CD4-positive, alpha-beta T cell treated with Interleukin-21 for 1 hour (primary cell): Measurements from ENCODE around the gene MXD3.
"Not testable (repeated sequence)": the region's sequence is repeated elsewhere in the genome, so short reads cannot be mapped to it uniquely, and the experiment has no call there.

Experiments used
- DNase-seq: peaks from one replicate; pipeline ENCODE4 v3.0.0-alpha.2; 2020

MXD3 gene

DNA sequence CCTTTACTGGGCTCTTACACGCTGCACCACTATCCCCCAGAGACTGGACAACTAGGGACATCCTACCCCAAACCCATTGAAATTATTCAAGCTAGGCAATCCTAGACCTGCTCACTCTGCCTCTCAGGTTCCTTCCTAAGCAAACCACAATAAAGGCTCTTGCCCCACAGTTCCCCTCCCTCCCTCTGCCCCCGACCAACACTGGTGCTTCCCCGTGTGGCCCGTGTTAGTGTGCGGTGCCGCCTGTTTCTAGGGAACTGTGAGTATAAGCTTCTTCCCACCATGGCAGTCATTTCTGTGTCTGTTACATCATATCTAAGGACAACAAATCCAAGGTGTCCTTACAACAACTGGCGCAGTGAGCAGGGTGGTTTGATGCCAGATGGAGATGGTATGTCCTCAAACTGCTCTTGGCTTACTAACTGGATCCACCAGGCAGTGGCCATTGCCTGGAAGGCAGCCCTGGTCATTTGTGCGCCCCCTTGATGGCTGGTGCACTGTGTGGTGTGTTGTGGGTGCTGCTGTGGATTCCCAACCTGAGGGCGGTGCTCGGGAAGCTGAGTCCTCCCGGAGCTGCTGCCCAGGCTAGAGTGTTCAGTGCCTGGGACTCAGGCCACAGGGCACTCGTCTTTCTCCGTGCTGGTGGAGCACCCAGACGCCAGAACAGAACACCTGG, 8.4 kb upstream of the MXD3 start:
- DNase-seq = no peak

GRCh38 chr5:177317959-177318377, 6.3 kb upstream of the MXD3 start:
- DNase-seq = peak; percentile 80

DNA sequence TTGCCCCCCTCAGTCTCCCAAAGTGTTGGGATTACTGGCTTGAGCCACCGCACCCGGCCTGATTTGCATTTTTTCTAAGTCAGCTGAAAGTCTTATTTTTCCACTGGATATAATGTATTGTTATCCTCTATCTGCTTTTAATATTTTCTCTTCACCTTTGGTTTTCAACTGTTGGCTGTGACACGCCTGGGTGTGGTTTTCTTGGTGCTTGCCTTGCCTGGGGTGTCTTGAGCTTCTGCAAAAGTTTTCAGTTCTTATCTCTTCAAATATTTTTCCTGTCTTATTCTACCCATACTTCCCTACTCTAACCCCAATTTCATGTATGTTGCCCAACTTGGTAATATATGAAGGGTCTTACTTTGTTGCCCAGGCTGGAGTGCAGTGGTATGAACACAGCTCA, 4.3 kb upstream of the MXD3 start:
- no peak for DNase-seq

GRCh38 chr5:177315411-177315810, 3.7 kb upstream of the MXD3 start:
- DNase-seq = no peak

GRCh38 chr5:177314376-177315342, 3.0 kb upstream of the MXD3 start:
- DNase-seq = no peak

DNA sequence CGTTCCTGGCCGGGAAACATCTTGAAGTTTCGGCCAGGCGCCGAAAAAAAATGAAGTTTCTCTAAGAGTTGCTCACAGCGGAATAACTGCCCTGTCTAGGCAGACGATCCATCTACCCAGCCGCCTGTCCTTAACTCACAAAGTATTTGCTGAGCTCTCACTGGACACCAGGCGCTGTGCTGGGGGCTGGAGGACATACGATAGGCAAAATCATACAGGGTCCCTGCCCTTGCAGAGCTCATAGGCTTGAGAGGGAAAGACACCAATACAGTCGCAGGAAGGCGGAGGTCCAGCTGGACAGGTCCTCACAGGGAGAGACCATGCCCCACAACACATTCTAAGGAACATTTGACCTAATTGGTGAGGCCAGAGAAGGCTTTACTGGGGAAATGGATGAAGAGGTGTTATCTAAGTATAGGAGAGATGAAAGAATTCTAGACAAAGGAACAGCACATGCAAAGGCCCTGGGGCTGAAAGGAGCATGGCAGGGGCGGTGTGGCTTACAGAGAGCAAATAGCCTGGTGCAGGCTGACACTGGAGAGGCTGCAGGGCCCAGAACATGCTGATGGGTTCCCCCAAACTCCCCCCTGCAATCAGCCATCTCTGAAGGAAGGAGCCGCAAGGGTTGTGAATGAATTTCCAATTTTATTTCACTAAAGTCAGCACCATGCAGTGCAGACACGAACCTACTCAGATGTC, 2.0 kb upstream of the MXD3 start:
- no peak for DNase-seq

- DNase-seq = no peak
These were observed 1.0 kb upstream of the MXD3 start for GRCh38 chr5:177312649-177313181.

- no peak for DNase-seq
These were observed 341 bp downstream of the MXD3 start for GRCh38 chr5:177311392-177311722.

- DNase-seq = no peak
These were observed 824 bp downstream of the MXD3 start for GRCh38 chr5:177310757-177311391.

DNA sequence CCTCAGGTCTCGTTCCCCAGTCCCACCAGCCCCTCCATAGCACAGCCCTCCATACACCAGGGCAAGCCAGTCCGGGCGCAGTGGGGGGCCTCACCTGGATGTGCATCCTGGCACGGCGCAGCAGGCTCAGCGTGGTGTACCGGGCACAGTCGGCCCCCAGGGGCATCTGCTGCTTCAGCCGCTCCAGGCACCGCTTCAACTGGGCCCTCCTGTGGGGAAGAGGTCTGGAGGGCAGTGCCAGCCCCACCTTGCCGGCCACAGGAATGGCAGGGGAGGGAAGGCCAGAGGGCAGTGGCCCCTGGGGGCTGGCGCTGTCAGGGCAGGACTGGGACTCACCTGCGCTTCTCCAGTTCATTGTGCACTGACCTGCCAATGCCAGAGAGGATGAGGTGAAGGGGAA, 1.4 kb downstream of the MXD3 start:
- DNase-seq = no peak

GRCh38 chr5:177309351-177310191, 2.1 kb downstream of the MXD3 start:
- DNase-seq = peak; percentile 78

GRCh38 chr5:177308740-177309139, 3.0 kb downstream of the MXD3 start:
- DNase-seq = no peak

GRCh38 chr5:177307544-177308363, 3.9 kb downstream of the MXD3 start:
- no peak for DNase-seq

GRCh38 chr5:177306674-177307543, 4.8 kb downstream of the MXD3 start:
- DNase-seq = peak; percentile 62

GRCh38 chr5:177306103-177306640, 5.5 kb downstream of the MXD3 start:
- DNase-seq = not testable (repeated sequence)

DNA sequence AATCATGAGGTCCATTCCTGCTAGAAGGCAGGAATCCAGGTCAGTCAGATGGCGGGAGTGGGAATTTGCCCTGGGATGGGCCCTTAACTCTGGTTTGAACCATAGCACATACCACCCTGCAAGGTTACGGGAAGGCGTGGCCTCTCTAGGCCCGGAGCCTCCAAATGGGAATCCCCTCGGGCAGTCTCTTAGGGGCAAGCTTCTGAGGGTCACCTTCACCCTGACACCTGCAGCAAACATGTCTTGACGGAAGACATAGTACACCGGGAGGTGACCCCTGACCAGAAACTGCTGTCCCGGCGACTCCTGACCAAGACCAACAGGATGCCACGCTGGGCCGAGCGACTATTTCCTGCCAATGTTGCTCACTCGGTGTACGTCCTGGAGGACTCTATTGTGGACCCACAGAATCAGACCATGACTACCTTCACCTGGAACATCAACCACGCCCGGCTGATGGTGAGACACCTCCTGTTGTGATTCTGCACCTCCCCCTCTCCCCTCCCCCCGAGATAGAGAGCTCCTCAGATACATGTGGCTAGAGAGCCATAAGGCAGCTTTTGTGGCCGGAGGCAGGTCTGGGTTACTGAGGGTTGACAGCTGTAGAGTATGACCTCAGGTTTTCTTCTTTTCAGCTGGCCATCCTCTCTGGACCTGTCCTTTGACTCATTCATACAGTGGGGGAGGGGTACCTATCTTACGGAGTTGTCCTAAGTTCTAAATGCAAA, 7.1 kb downstream of the MXD3 start:
- DNase-seq = no peak

GRCh38 chr5:177303925-177304391, 7.7 kb downstream of the MXD3 start:
- DNase-seq = no peak

GRCh38 chr5:177303121-177303924, 8.4 kb downstream of the MXD3 start, which contains the start of the genes PRELID1 and RAB24:
Gene PRELID1 (plus strand): TSS chr5:177303799. CDS start chr5:177303986, 187 bp downstream.
Gene RAB24 (minus strand): TSS chr5:177303719. CDS start chr5:177303288, 431 bp downstream.
- peak; percentile 88 for DNase-seq
